ENCODE measurements around the gene ZFHX3.
"Not testable (repeated sequence)": the region's sequence is repeated elsewhere in the genome, so short reads cannot be mapped to it uniquely, and the experiment has no call there.

The ZFHX3 gene

GRCh38 chr16:72996291-72997062, 51.5 kb downstream of the ZFHX3 start:
- DNase-seq (ENCODE audit: low spot score) = no peak

GRCh38 chr16:72995882-72996270, 52.1 kb downstream of the ZFHX3 start:
- DNase-seq (ENCODE audit: low spot score) = not testable (repeated sequence)

GRCh38 chr16:72995151-72995881, 52.6 kb downstream of the ZFHX3 start:
- DNase-seq (ENCODE audit: low spot score) = no peak

DNA sequence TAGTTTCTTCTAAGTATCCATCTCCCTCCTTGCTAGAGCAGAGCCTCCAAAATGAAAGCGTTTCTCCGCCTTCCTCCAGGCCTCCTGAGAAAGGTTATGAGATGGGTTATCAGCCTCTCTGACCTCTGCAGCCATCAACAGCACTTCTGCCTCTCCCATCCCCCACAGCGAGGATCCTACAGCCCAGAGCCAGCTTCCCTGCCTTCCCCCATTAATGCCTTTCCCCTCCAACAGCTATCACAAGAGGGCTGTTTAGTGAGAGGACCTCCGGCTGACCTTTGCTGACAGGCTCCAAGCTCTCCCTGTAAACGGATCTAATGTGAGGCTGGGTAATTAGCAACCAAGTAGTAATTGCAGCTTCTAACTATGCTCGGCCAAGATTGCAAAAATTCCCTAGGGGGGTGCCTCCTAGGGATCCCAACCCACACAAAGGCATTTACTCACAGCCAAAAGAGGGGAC, 55.8 kb downstream of the ZFHX3 start:
- DNase-seq (ENCODE audit: low spot score) = no peak

DNA sequence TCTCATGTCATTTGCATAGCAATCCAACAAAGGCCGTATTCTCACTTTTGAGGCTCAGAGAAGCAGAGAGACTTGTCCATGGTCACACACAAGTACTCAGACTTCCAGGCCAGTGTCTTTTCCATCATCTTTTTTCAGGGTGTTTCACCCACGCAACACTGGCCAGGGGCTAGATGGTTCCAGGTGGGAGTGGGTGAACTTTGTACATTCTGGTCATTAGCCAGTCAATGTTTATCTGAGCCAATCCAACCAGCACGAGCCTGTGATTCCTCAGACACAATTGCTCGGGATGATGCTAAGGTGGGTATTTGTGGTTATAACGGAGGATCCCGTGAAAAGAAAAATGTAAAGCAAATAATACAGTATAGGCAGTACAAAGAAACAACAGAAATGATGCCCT, 56.3 kb downstream of the ZFHX3 start:
- DNase-seq (ENCODE audit: low spot score) = no peak

DNA sequence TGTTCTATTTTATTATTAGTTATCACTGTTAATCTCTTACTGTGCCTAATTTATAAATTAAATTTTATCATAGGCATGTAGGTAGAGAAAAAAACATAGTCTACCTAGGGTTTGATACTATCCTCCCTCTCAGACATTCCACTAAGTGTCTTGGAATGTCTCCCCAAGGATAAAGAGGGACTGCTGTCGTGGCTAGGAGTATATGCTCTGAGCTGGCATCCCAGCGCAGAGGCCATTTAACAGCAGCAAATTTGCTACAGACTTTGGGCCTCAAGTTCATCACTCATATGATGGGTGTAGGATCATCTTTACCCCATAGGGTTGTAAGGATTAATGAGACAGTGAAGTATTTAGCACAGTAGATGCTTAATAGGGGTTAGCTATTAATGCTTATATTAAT, 56.7 kb downstream of the ZFHX3 start:
- DNase-seq (ENCODE audit: low spot score) = no peak

DNA sequence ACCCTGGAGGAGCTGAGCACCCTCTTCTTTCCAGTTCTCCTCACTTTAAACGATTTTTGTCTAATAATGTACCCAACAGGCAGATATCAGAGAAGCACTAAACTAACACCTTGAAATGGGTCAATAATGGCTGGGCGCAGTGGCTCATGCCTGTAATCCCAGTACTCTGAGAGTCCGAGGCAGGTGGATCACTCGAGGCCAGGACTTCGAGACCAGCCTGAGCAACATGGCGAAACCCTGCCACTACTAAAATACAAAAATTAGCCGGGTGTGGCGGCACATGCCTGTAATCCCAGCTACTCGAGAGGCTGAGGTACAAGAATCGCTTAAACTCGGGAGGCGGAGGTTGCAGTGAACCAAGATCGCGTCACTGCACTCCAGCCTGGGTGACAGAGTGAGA, 57.4 kb downstream of the ZFHX3 start:
- DNase-seq (ENCODE audit: low spot score) = no peak

- DNase-seq (ENCODE audit: low spot score) = no peak
These were observed 58.1 kb downstream of the ZFHX3 start for GRCh38 chr16:72989579-72990551.

GRCh38 chr16:72989203-72989578, 58.7 kb downstream of the ZFHX3 start:
- not testable (repeated sequence) for DNase-seq (ENCODE audit: low spot score)

DNA sequence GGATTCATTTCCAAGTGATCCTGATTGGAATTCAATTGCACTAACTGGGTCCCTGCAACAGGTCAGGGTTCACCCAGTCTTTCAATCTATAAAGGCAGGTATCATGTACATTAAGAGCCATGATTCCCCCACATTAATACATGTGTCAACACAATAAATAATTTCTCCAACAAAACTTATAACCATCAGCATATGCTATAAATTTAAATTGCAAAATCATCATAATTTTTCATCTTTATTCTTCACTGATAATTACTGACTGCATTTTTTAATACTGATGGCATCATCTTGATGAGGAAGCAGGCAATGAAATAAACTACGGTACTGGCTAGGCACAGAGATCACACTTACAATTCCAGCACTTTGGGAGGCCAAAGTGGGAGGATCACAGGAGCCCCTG, 59.4 kb downstream of the ZFHX3 start:
- DNase-seq (ENCODE audit: low spot score) = no peak

GRCh38 chr16:72987480-72987901, 60.4 kb downstream of the ZFHX3 start:
- DNase-seq (ENCODE audit: low spot score) = no peak

- DNase-seq (ENCODE audit: low spot score) = no peak
These were observed 61.9 kb downstream of the ZFHX3 start for GRCh38 chr16:72985995-72986394.

GRCh38 chr16:72985148-72985941, 62.6 kb downstream of the ZFHX3 start:
- no peak for DNase-seq (ENCODE audit: low spot score)

- no peak for DNase-seq (ENCODE audit: low spot score)
These were observed 64.1 kb downstream of the ZFHX3 start for GRCh38 chr16:72983728-72984350.

- no peak for DNase-seq (ENCODE audit: low spot score)
These were observed 64.7 kb downstream of the ZFHX3 start for GRCh38 chr16:72983241-72983640.

GRCh38 chr16:72979974-72980373, 68.0 kb downstream of the ZFHX3 start:
- no peak for DNase-seq (ENCODE audit: low spot score)

GRCh38 chr16:72978212-72978611, 69.7 kb downstream of the ZFHX3 start:
- DNase-seq (ENCODE audit: low spot score) = no peak

DNA sequence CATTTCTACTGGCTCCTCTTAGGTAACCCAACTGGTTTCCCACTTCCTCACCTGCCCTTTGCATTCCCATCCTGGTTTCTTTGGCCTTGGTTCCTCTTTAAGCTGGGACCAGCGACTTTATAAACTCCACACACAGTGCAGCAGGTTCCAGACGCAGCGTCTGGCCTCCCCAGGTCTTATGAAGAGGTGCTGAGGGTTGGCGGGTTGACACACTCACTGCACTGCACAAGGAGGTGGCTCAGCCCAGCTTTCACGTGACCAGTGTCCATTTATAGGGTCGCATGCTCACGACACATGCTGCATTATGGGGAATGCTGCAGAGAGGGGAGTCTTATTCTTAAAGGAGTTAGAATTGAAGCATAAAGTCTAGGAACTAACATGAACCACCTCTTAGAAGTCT, 70.8 kb downstream of the ZFHX3 start:
- no peak for DNase-seq (ENCODE audit: low spot score)

GRCh38 chr16:72976438-72977064, 71.4 kb downstream of the ZFHX3 start:
- no peak for DNase-seq (ENCODE audit: low spot score)

DNA sequence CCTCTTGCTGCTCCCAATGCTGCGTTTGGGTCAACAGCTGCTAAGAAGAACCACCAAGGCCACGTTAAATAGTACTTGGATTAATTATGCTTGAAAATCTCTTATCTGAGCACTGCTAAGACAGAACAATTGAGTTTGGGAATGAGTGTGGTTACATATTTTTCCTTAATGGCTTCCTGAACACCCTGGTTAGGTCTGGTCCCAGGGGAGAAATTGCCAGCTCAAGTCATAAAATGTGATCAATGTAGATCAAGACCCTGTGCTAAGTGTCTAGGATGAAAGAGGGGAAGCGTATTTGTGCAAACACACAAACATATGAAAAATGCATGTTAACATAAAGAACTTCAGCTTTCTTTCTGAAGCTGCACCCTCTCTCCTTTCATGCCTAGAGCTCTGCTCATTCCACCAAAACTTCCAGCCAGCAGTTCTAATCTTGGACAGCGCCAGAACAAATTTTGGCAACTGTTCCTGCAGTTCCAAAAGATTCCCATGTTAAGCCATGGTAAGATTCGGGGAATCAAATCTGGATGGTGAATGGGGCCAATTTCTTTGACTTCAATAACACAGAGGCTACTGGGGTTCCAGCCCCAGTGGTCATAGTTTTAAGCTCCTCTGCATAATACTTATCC, 72.0 kb downstream of the ZFHX3 start:
- no peak for DNase-seq (ENCODE audit: low spot score)
